ENCODE data around the gene ZNF611. TPM values are rescaled to one million over a fixed set of nuclear protein-coding genes. Genes with fewer than 3 reads are reported as not detected.
"Not testable (repeated sequence)": the region's sequence is repeated elsewhere in the genome, so short reads cannot be mapped to it uniquely, and the experiment has no call there.

The ZNF611 gene
- polyA plus RNA-seq (2013): 37.3 and 37.8 TPM in 2 replicates

DNA sequence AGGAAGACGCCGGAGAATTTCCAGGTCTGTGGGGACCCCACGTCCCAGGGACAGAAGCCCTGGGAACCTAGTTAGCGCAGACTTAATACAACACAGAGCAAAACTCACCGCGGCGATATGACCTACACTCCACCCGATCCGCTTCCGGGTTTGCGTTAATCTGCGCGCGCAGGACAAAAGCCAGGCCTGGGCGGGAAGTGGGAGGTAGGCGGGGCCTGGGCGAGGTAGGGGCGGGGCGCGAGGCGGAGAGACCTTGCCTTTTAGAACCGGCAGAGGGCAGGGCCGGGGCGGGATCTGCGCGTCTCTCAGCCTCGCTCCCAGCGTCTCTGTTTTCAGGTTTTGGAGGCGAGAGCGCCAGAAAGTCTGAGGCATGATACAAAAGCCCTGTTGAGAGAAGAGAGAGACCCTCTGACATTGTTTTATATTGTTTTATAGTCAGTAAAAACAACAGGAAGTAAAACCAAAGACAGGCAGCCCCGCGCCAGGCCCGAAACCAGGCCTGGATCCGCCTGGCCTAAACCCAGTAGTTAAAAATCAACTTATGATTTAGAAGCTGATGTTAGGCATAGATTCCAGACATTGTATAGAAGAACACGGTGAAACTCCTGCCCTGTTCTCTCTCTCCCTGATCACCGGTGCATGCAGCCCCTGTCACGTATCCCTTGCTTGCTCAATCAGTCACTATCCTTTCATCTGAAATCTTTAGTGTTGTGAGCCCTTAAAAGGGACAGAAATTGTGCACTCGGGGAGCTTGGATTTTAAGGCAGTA, at the start of gene ZNF611:
ZNF611 (minus strand) TSS at position 152 of the 769 bp plus-strand sequence. CDS start 19,150 bp downstream, outside the sequence.
- Histone ChIP-seq H2BK120ac (ENCODE audit: insufficient read depth, low read length, poor library complexity) (peak within 1 kb of the TSS; percentile 81), H3K4ac (ENCODE audit: low read depth, low read length) (peak within 1 kb of the TSS; percentile 97), H3K27me3 (ENCODE audit: insufficient read depth, low read length) (no peaks in the 10 kb centered on the region), H4K8ac (ENCODE audit: low read depth, low read length) (peak within 1 kb of the TSS; percentile 82), H4K91ac (ENCODE audit: low read depth, low read length) (peak within 1 kb of the TSS; percentile 92), H3K4me1 (ENCODE audit: control insufficient read depth in 1 of 2, insufficient read depth in 2 of 2, low read length in 2 of 2) (peaks cover 12 to 14% of the 10 kb centered on the region in 2 experiments), H2AK5ac (ENCODE audit: low read length) (peak within 1 kb of the TSS; percentile 23), H2BK12ac (ENCODE audit: low read length) (peak within 1 kb of the TSS; percentile 68), H3K27ac (ENCODE audit: low read depth, low read length) (peak within 1 kb of the TSS; percentile 98), H3K4me3 (ENCODE audit: low read depth, low read length) (peak within 1 kb of the TSS; percentile 79), H4K12ac (ENCODE audit: low read depth, low read length) (peak within 1 kb of the TSS; percentile 63), H3K9me3 (ENCODE audit: insufficient read depth, low read depth, low read length) (no peaks in the 10 kb centered on the region), H3K18ac (ENCODE audit: low read length) (peak within 1 kb of the TSS; percentile 93), H3K36me3 (ENCODE audit: control insufficient read depth in 1 of 2, insufficient read depth in 2 of 2, low read length in 2 of 2) (peaks cover 1 to 6% of the 10 kb centered on the region in 2 experiments), H3K4me2 (ENCODE audit: low read length) (peak within 1 kb of the TSS; percentile 91), H3K14ac (ENCODE audit: low read length) (peak within 1 kb of the TSS; percentile 98), H2BK5ac (ENCODE audit: low read depth, low read length, poor library complexity) (peak within 1 kb of the TSS; percentile 96), H3K79me1 (ENCODE audit: low read length) (peaks cover 31% of the 10 kb centered on the region), H3K23ac (ENCODE audit: low read length) (no peak within 1 kb of the TSS), H2AFZ (ENCODE audit: insufficient read depth, low read length, poor library complexity) (peak within 1 kb of the TSS; percentile 83), H3K9ac (ENCODE audit: low read length) (peak within 1 kb of the TSS; percentile 99), H3K79me2 (ENCODE audit: control insufficient read depth, insufficient read depth, low read length, poor library complexity) (peaks cover 17% of the 10 kb centered on the region)
- no CpG with 5 or more reads among the region's 38 CpGs for WGBS (ENCODE audit: extremely low coverage, insufficient coverage, insufficient read length)
- peak; percentile 98 to 99 for DNase-seq

DNA sequence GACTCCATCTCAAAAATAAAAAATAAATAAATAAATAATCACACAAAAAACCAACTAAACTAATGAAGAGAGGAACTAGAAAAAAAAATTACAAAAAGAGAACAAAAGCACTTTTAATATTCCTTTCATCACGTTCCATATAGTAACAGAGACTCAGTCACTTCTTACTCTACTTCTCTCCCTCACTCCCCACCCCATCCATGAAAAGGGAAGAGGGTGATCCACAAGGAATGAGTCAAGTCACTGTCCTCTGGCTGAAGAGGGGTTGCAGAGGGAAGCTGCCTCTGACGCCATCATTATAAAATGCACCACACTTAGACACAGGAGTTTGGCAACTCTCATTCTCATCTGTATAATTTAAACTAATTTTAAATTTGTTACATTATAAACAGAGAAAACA, 48.0 kb upstream of the ZNF611 start:
- not testable (repeated sequence) for H2BK5ac ChIP-seq (ENCODE audit: low read depth, low read length, poor library complexity); H2BK12ac ChIP-seq (ENCODE audit: low read length); H3K14ac ChIP-seq (ENCODE audit: low read length); H3K9me3 ChIP-seq (ENCODE audit: insufficient read depth, low read depth, low read length); H3K4ac ChIP-seq (ENCODE audit: low read depth, low read length); H3K18ac ChIP-seq (ENCODE audit: low read length); H3K23ac ChIP-seq (ENCODE audit: low read length); H3K27ac ChIP-seq (ENCODE audit: low read depth, low read length); H4K12ac ChIP-seq (ENCODE audit: low read depth, low read length); H3K27me3 ChIP-seq (ENCODE audit: insufficient read depth, low read length); H3K4me1 ChIP-seq (ENCODE audit: control insufficient read depth in 1 of 2, insufficient read depth in 2 of 2, low read length in 2 of 2); H3K4me3 ChIP-seq (ENCODE audit: low read depth, low read length); H3K4me2 ChIP-seq (ENCODE audit: low read length); H3K79me2 ChIP-seq (ENCODE audit: control insufficient read depth, insufficient read depth, low read length, poor library complexity); H3K79me1 ChIP-seq (ENCODE audit: low read length); H4K91ac ChIP-seq (ENCODE audit: low read depth, low read length); H4K8ac ChIP-seq (ENCODE audit: low read depth, low read length); H3K9ac ChIP-seq (ENCODE audit: low read length); H2BK120ac ChIP-seq (ENCODE audit: insufficient read depth, low read length, poor library complexity); H2AFZ ChIP-seq (ENCODE audit: insufficient read depth, low read length, poor library complexity); H2AK5ac ChIP-seq (ENCODE audit: low read length)
- no CpG with 5 or more reads among the region's 2 CpGs for WGBS (ENCODE audit: extremely low coverage, insufficient coverage, insufficient read length)
- peak in 1 of 2 donors; percentile 17 for DNase-seq
- peaks cover 10 to 12% of the 10 kb centered on the region in 2 experiments for H3K36me3 ChIP-seq (ENCODE audit: control insufficient read depth in 1 of 2, insufficient read depth in 2 of 2, low read length in 2 of 2)

- Histone ChIP-seq H3K18ac (ENCODE audit: low read length) (no peak overlapping the region), H3K4me3 (ENCODE audit: low read depth, low read length) (no peak overlapping the region), H3K4me2 (ENCODE audit: low read length) (no peak overlapping the region), H3K27me3 (ENCODE audit: insufficient read depth, low read length) (no peaks in the 10 kb centered on the region), H4K91ac (ENCODE audit: low read depth, low read length) (no peak overlapping the region), H3K14ac (ENCODE audit: low read length) (no peak overlapping the region), H3K23ac (ENCODE audit: low read length) (no peak overlapping the region), H2BK5ac (ENCODE audit: low read depth, low read length, poor library complexity) (no peak overlapping the region), H2AFZ (ENCODE audit: insufficient read depth, low read length, poor library complexity) (no peak overlapping the region), H3K79me1 (ENCODE audit: low read length) (no peaks in the 10 kb centered on the region), H3K4me1 (ENCODE audit: control insufficient read depth in 1 of 2, insufficient read depth in 2 of 2, low read length in 2 of 2) (no peaks in the 10 kb centered on the region), H2AK5ac (ENCODE audit: low read length) (no peak overlapping the region), H2BK120ac (ENCODE audit: insufficient read depth, low read length, poor library complexity) (no peak overlapping the region), H3K79me2 (ENCODE audit: control insufficient read depth, insufficient read depth, low read length, poor library complexity) (no peaks in the 10 kb centered on the region), H4K8ac (ENCODE audit: low read depth, low read length) (no peak overlapping the region), H3K27ac (ENCODE audit: low read depth, low read length) (no peak overlapping the region), H4K12ac (ENCODE audit: low read depth, low read length) (no peak overlapping the region), H3K4ac (ENCODE audit: low read depth, low read length) (no peak overlapping the region), H3K9ac (ENCODE audit: low read length) (no peak overlapping the region), H3K36me3 (ENCODE audit: control insufficient read depth in 1 of 2, insufficient read depth in 2 of 2, low read length in 2 of 2) (peaks cover 21 to 26% of the 10 kb centered on the region in 2 experiments), H3K9me3 (ENCODE audit: insufficient read depth, low read depth, low read length) (no peaks in the 10 kb centered on the region), H2BK12ac (ENCODE audit: low read length) (no peak overlapping the region)
- no peak for DNase-seq
- WGBS (ENCODE audit: extremely low coverage, insufficient coverage, insufficient read length): no CpG with 5 or more reads among the region's 3 CpGs
Measured at GRCh38 chr19:52778811-52779210, 44.0 kb upstream of the ZNF611 start.

DNA sequence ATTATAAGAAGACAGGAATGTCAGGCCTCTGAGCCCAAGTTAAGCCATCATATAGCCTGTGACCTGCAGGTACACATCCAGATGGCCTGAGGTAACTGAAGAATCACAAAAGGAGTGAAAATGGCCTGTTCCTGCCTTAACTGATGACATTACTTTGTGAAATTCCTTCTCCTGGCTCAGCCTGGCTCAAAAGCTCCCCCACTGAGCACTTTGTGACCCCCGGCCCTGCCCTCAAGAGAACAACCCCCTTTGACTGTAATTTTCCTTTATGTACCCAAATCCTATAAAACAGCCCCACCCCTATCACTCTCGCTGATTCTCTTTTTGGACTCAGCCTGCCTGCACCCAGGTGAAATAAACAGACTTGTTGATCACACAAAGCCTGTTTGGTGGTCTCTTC, 21.6 kb upstream of the ZNF611 start:
- not testable (repeated sequence) for H3K27ac ChIP-seq (ENCODE audit: low read depth, low read length); H4K12ac ChIP-seq (ENCODE audit: low read depth, low read length); H2BK120ac ChIP-seq (ENCODE audit: insufficient read depth, low read length, poor library complexity); H3K4me3 ChIP-seq (ENCODE audit: low read depth, low read length); DNase-seq; H2BK5ac ChIP-seq (ENCODE audit: low read depth, low read length, poor library complexity); H3K9me3 ChIP-seq (ENCODE audit: insufficient read depth, low read depth, low read length); H3K9ac ChIP-seq (ENCODE audit: low read length); H3K14ac ChIP-seq (ENCODE audit: low read length); H4K8ac ChIP-seq (ENCODE audit: low read depth, low read length); H3K79me1 ChIP-seq (ENCODE audit: low read length); H3K4me2 ChIP-seq (ENCODE audit: low read length); H4K91ac ChIP-seq (ENCODE audit: low read depth, low read length); H3K36me3 ChIP-seq (ENCODE audit: control insufficient read depth in 1 of 2, insufficient read depth in 2 of 2, low read length in 2 of 2); H3K79me2 ChIP-seq (ENCODE audit: control insufficient read depth, insufficient read depth, low read length, poor library complexity); H2BK12ac ChIP-seq (ENCODE audit: low read length); H2AK5ac ChIP-seq (ENCODE audit: low read length); H2AFZ ChIP-seq (ENCODE audit: insufficient read depth, low read length, poor library complexity); H3K18ac ChIP-seq (ENCODE audit: low read length); H3K23ac ChIP-seq (ENCODE audit: low read length); H3K4me1 ChIP-seq (ENCODE audit: control insufficient read depth in 1 of 2, insufficient read depth in 2 of 2, low read length in 2 of 2); H3K4ac ChIP-seq (ENCODE audit: low read depth, low read length); H3K27me3 ChIP-seq (ENCODE audit: insufficient read depth, low read length)
- WGBS (ENCODE audit: extremely low coverage, insufficient coverage, insufficient read length): no CpG with 5 or more reads among the region's 2 CpGs

Measured in trophoblast cell (in vitro differentiated cells and primary cell).